Measurements from ENCODE around the gene TPM2.

The TPM2 gene

GRCh38 chr9:35691757-35692301, 2.1 kb upstream of the TPM2 start:
- DNase-seq: peak; percentile 27

DNA sequence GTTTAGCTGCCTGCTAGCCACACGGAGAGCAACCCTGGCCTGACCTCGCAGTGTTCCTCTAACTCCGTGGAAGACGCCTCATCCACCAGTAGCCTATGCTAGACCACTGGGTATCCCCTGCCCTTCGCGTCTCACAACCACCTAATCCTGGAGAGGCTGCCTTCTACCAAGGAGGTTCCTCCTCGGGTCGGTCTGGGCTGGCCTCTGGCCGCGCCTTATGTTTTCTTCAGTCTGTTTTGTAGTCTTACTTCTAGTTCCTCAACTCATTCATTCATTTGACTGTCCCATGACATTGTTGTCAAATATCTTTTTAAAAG, 1.6 kb upstream of the TPM2 start:
- no peak for DNase-seq

DNA sequence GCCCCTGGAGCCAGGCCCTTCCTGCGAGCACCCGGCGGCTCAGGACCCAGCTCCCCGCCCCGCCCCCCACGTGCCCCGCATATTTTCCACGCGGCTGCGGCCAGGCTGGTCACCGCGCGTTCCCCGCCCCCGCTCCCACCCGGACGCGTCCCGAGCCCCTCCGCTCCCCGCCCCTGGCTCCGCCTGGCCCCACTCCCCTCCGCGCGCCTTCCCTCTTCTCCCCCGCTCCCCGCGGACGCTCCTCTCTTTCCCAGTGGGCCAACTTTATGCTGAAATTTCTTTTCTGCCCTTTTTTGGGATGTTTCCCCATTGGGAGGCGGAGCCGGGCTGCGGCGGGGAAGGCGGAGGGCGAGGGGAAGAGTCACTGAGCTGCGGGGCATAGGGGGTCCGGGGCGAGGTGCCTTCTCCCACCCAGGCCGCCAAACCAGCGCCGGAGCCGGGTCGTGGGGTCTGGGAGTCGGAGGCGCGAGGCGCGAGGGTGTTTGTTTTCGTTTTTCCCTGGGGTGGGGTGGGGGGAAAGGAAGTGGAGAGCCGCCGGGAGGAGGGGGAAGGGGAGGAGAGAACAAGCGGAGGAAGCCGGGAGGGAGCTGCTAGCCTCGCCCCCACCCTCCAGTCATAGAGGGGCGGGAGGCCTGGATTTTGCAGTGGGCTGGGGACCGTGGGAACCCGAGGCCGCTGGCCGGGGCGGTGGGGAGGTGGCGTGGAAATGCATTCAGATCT, 1.0 kb upstream of the TPM2 start:
- peak; percentile 93 for DNase-seq

DNA sequence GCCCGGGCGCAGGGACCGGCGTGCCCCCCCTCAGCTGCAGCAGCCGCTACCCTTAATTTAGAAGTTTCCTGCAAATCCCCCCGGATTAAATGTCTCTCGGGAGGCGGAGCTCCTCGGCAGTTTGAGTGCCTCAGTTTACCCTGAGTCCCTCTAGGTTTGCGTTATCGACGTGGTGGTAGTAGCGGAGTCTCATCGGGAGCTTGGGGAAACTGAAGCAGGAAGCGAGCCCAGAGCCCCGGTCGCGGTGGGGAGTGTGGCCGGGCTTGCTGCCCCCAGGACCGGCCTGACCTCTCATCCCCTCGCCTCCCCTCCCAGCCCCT, 529 bp upstream of the TPM2 start:
- DNase-seq: no peak

DNA sequence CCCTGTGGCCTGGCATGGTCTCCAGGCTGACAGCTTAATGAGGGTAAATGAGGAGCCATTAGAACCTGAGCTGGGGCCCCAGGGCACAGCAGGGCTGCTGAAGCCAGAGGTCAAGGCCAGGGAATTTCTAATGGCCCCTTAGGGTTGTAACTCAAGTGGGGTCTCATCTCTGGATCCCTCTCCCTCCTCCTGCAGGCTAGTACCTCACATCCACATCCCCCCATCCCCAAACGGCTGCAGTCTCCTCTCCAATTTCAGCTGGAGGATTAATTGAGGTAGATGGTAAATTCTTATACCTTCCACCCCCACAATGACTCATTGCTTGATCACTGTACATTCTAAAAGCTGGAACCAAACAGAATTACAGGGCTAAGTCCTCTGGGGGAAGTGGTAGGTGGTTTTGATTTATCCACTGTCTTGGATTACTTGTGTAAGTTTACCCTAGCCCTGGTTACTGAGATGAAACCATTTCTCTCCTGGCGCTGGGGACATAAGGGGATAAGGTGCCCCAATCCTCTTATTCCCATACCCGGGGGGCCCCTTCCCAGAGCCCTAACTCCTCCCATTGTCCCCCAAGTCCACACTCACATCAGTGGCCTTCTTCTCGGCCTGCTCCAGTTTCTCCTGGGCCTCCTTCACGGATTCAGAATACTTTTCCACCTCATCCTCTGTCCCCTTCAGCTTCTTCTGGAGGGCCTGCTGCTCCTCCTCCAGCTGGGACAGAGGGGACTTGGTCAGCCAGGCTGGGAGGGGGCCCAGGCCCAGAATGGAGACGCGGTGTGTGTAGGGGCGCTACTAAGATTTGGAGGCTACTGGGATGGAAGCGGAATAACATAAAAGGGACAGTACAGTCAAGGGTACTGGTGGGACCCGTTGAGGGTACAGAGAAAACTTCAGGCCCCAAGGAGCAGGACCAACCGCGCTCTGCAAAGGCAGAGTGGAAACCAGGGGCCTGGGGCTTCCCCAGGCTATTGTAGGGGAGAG, 875 bp downstream of the TPM2 start:
- peak; percentile 86 for DNase-seq

DNA sequence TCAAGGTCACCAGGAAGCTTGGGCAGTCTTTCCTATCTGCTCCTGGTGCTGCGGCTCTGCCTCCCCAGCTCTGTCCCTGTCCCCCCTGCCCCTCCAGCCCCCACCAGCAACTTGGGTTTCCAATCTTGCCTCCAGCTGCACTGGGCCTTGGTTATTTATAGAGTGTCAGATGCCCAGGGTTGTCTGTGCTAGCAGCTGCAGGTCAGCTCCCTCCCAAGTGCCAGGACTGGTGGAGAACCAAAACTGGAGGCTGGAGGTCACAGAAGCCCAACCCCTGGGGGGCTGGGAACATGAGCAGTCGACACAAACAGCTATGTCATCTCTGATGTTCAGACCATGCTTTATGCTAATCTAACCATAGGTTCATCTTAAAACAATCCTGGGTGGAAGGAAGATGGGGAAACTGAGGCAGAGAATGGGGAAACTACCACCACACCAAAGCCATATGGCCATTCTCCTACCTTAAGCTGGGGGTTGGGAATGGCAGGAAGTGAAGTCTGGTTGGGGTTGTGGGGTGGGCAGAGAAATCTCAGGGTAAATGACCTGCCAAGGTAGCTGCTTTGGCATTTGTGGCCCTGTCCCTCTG, 1.7 kb downstream of the TPM2 start:
- no peak for DNase-seq

GRCh38 chr9:35687306-35687705, 2.4 kb downstream of the TPM2 start:
- DNase-seq: no peak

DNA sequence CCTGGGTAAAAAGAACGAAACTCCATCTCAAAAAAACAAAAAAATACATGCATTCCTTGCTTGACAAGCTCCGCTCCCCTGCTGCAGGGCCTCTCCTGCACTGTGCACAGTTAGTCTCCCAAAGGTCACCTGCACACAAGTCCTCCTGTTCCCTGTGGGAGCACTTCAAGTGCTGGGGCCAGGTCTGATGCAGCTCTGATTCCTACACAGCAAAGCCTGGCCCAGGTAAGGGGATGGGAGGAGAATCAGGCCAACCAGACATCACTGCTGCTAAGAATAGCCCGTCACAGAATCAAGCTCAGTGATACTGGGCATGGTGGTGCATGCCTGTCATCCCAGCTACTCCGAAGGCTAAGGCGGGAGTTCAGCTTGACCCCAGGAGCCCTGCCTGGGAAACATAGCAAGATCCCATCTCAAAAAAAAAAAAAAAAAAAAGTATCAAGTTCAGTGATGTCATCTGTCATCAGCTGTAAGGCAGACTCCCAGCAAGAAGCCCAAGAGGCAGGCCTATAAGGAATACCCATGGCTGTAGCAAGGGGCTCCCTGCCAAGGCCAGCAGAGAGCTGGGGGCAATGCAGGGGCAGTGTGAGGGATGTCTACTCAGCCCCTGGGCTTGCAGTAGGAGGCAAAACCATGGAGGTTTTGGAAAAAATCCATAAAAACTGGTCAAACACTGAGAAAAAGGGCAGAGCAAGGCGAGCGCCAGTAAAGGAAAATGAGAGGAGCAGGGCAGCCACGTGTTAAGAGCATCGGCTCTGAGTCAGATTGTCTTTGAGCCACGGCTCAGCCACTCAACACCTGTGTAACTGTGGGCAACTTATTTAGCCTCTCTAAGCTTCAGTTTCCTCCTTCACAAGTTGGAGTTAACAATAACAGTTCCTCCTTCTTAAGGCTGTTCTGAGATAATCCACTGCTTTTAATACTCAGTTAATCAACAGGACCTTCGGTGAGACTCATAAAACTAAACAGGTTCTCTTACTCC, 3.2 kb downstream of the TPM2 start:
- peak; percentile 59 for DNase-seq

DNA sequence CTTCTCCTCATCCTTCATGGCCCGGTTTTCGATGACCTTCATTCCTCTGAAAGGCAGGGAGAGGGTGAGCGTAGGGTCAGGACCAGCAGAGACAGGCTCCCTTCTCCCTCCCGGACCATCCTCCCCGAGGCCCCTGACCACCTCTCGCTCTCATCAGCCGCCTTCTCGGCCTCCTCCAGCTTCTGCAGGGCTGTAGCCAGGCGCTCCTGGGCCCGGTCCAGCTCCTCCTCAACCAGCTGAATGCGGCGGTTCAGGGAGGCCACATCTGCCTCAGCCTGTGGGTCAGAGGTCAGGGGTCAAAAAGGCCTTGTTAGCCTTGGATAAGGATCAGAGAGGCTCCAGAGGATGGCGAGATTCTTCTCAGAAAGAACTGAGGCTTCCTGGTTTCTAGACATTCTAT, 4.2 kb downstream of the TPM2 start:
- no peak for DNase-seq

GRCh38 chr9:35684921-35685320, 4.8 kb downstream of the TPM2 start:
- DNase-seq: no peak

DNA sequence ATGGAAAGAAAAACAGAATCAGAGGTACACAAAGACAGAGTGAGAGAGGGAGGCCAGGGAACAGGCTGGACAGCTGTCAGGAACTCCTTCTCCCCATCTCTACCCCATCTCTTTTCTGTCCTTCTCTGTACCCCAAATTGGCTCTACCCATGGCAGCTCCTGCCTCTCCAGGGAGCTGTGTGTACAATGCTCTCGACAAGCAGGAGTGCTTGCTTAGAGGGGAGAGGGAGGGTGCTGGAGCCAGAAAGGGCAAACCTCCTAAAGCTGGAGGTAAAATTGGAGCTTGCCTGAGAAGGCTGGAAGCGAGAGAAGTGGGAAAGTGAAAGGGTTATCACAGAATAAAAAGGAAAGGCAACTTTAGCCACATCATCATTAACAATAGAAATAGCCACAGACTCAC, 6.4 kb downstream of the TPM2 start:
- no peak for DNase-seq

DNA sequence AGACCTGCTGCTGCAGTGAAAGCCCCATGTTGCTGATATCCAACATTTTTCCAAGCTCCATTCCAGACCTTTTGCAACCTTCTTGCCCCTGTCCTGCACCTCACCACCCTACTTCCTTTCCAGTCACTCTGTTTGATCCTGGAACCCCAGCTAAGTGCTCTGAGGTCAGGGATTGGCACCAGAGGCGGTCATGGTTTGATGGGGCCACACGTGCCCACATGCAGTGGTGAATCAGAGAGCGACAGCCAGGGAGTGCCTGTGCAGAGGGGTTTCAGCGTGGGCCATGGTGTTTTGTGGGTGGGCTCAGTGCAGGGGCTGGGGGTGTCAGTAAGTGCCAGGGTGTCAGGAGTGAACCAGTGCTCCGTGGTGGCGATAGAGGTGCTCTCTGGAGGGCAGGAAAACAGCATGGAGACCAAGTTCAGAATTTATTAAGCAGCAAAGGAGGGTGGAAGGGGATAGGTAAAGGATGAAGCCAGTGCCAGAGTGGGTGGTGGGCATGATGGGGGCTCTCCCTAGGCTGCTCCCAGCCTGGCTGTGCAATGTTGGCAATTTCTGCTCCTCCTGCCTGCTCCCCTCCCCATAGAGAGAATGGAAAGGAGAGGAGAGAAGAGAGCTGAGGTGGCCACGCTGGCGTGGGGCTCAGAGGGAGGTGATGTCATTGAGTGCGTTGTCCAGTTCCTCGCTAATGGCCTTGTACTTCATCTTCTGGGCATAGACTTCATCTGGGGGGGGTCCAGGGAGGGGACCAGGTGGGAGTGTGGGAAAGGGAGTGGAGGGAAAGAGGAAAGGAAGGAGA, 7.0 kb downstream of the TPM2 start:
- DNase-seq: no peak

- DNase-seq: peak; percentile 19
These were observed 7.7 kb downstream of the TPM2 start for GRCh38 chr9:35682051-35682450.

- peak; percentile 42 for DNase-seq
These were observed 8.3 kb downstream of the TPM2 start for GRCh38 chr9:35681341-35682002.

DNA sequence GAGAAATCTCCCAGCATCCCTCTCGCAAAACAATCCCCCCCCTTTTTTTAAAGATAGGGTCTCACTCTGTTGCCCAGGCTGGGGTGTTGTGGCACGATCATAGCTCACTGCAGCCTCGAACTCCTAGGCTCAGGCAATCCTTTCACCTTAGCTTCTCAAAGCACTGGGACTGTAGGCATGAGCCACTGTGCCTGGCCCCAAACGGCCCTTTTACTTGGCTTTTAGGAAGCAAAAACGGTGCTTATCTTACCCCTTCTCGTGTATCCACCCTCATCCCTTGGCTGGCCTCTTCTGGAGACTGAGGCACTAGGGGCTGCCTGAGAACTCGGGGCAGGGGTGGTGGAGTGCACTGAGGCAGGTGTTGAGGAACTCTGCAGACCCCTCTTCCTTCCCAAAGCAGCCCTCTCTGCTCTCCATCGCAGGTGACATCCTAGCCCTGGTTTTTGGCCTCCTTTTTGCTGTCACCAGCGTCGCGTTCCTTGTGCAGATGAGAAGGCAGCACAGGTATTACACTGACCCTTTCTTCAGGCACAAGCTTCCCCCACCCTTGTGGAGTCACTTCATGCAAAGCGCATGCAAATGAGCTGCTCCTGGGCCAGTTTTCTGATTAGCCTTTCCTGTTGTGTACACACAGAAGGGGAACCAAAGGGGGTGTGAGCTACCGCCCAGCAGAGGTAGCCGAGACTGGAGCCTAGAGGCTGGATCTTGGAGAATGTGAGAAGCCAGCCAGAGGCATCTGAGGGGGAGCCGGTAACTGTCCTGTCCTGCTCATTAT, 9.2 kb downstream of the TPM2 start:
- DNase-seq: peak; percentile 71

DNA sequence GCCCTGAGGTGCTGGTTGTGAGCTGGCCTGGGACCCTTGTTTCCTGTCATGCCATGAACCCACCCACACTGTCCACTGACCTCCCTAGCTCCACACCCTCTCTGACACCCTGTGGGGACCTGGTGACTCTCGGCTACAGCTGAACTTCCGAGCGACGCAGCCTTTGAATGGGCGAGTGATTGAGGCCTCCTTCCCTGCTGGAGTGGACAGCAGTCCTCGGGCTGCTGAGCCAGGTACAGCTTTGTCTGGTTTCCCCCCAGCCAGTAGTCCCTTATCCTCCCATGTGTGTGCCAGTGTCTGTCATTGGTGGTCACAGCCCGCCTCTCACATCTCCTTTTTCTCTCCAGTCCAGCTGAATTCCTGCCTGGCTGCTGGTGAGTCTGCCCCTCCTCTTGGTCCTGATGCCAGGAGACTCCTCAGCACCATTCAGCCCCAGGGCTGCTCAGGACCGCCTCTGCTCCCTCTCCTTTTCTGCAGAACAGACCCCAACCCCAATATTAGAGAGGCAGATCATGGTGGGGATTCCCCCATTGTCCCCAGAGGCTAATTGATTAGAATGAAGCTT, 9.9 kb downstream of the TPM2 start:
- DNase-seq: peak; percentile 26

DNA sequence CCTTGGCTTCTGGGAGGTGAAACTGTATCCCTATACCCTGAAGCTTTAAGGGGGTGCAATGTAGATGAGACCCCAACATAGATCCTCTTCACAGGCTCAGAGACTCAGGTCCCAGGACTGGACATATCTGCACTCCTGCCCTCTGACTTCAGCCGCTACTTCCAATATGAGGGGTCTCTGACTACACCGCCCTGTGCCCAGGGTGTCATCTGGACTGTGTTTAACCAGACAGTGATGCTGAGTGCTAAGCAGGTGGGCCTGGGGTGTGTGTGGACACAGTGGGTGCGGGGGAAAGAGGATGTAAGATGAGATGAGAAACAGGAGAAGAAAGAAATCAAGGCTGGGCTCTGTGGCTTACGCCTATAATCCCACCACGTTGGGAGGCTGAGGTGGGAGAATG, 10.6 kb downstream of the TPM2 start:
- no peak for DNase-seq

DNA sequence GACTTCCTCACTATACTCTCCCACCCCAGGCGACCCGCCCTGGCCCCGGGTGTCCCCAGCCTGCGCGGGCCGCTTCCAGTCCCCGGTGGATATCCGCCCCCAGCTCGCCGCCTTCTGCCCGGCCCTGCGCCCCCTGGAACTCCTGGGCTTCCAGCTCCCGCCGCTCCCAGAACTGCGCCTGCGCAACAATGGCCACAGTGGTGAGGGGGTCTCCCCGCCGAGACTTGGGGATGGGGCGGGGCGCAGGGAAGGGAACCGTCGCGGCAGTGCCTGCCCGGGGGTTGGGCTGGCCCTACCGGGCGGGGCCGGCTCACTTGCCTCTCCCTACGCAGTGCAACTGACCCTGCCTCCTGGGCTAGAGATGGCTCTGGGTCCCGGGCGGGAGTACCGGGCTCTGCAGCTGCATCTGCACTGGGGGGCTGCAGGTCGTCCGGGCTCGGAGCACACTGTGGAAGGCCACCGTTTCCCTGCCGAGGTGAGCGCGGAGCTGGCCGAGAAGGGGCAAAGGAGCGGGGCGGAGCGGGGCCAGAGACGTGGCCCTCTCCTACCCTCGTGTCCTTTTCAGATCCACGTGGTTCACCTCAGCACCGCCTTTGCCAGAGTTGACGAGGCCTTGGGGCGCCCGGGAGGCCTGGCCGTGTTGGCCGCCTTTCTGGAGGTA, 13.9 kb downstream of the TPM2 start:
- DNase-seq: peak; percentile 38

DNA sequence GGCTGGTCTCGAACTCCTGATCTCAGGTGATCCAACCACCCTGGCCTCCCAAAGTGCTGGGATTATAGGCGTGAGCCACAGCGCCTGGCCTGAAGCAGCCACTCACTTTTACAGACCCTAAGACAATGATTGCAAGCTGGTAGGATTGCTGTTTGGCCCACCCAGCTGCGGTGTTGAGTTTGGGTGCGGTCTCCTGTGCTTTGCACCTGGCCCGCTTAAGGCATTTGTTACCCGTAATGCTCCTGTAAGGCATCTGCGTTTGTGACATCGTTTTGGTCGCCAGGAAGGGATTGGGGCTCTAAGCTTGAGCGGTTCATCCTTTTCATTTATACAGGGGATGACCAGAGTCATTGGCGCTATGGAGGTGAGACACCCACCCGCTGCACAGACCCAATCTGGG, 14.5 kb downstream of the TPM2 start:
- no peak for DNase-seq

DNA sequence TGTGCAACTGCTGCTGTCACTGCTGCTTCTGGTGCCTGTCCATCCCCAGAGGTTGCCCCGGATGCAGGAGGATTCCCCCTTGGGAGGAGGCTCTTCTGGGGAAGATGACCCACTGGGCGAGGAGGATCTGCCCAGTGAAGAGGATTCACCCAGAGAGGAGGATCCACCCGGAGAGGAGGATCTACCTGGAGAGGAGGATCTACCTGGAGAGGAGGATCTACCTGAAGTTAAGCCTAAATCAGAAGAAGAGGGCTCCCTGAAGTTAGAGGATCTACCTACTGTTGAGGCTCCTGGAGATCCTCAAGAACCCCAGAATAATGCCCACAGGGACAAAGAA, 15.7 kb downstream of the TPM2 start:
- DNase-seq: no peak
